GM21529 (cell line): ENCODE results near the gene BSPRY.
"Not testable (repeated sequence)": the region's sequence is repeated elsewhere in the genome, so short reads cannot be mapped to it uniquely, and the experiment has no call there.

ENCODE experiments used
- ATAC-seq: cut with Tn5 transposase; IDR thresholded peaks from one replicate; pipeline ENCODE4 v1.9.1; 2021; ENCODE audit not compliant: unreplicated experiment

Gene BSPRY

GRCh38 chr9:113369855-113370140 is 20.5 kb downstream of the BSPRY start:
- ATAC-seq: no peak

GRCh38 chr9:113370806-113371325 is 21.5 kb downstream of the BSPRY start:
- no peak for ATAC-seq

- ATAC-seq: no peak
These were observed 22.7 kb downstream of the BSPRY start for GRCh38 chr9:113372059-113372458.

GRCh38 chr9:113373256-113373655 is 23.9 kb downstream of the BSPRY start:
- ATAC-seq: no peak

- ATAC-seq: no peak
These were observed 24.5 kb downstream of the BSPRY start for GRCh38 chr9:113373676-113374392.

GRCh38 chr9:113375057-113376023 is 26.0 kb downstream of the BSPRY start:
- no peak for ATAC-seq

- peak; percentile 75 for ATAC-seq
These were observed 27.6 kb downstream of the BSPRY start, which contains the start of gene HDHD3 for GRCh38 chr9:113376634-113377567. TSS of gene HDHD3 (minus strand) at chr9:113376986. CDS start at chr9:113374354, 2,632 bp downstream.

GRCh38 chr9:113379094-113379828 is 29.9 kb downstream of the BSPRY start:
- ATAC-seq: not testable (repeated sequence)

- ATAC-seq: not testable (repeated sequence)
These were observed 30.5 kb downstream of the BSPRY start for GRCh38 chr9:113379829-113380210.

GRCh38 chr9:113380869-113381378 is 31.6 kb downstream of the BSPRY start:
- peak; percentile 72 for ATAC-seq

- not testable (repeated sequence) for ATAC-seq
These were observed 32.1 kb downstream of the BSPRY start for GRCh38 chr9:113381441-113381840.

GRCh38 chr9:113381909-113382411 is 32.6 kb downstream of the BSPRY start:
- no peak for ATAC-seq

- no peak for ATAC-seq
These were observed 37.4 kb downstream of the BSPRY start for GRCh38 chr9:113386571-113387393.

- no peak for ATAC-seq
These were observed 38.4 kb downstream of the BSPRY start for GRCh38 chr9:113387560-113388230.

GRCh38 chr9:113388833-113389232 is 39.5 kb downstream of the BSPRY start:
- ATAC-seq: no peak

GRCh38 chr9:113389451-113389850 is 40.1 kb downstream of the BSPRY start:
- no peak for ATAC-seq

- no peak for ATAC-seq
These were observed 41.0 kb downstream of the BSPRY start for GRCh38 chr9:113390192-113390960.
